ENCODE results near the gene IGF2BP2. TPM values are rescaled to one million over a fixed set of nuclear protein-coding genes. Genes with fewer than 3 reads are reported as not detected.

IGF2BP2 gene
- total RNA-seq, 4 donors from 2014 or later, result 3.0 to 13.8 (median 6.8) TPM

GRCh38 chr3:185760550-185760949, 64.3 kb downstream of the IGF2BP2 start:
- no peak for TF ChIP-seq CTCF (IDR thresholded peaks at IDR 0.05)
- TF ChIP-seq POLR2A (IDR thresholded peaks at IDR 0.05), result no peak
- H3K27ac ChIP-seq, result no peak overlapping the region
- no peaks in the 10 kb centered on the region for H3K9me3 ChIP-seq
- no peaks in the 10 kb centered on the region for H3K36me3 ChIP-seq
- H3K4me1 ChIP-seq, result peaks cover 0 to 32% (median 3%) of the 10 kb centered on the region in 3 donors
- H3K4me3 ChIP-seq, result peak overlapping the region in 3 of 4 donors; percentile 11 to 52 (median 26)
- no peak for DNase-seq
- 14 to 25% methylated on average over 5 of the region's 5 CpGs for WGBS, 2 donors
- H3K27me3 ChIP-seq, result peaks cover 0 to 4% (median 0%) of the 10 kb centered on the region in 4 donors
- intact Hi-C loops (cut with DNase I), result loop anchor here (10.0 kb wide), 1 partner anchor 96 kb away; no protein-coding TSS in a partner anchor

- peak overlapping the region in 3 of 4 donors; percentile 11 to 52 (median 26) for H3K4me3 ChIP-seq
- H3K36me3 ChIP-seq, result no peaks in the 10 kb centered on the region
- H3K27me3 ChIP-seq, result peaks cover 0 to 4% (median 0%) of the 10 kb centered on the region in 4 donors
- intact Hi-C loops (cut with DNase I), result loop anchor here (10.0 kb wide), 1 partner anchor 95 kb away; no protein-coding TSS in a partner anchor
- no peak for TF ChIP-seq POLR2A (IDR thresholded peaks at IDR 0.05)
- TF ChIP-seq CTCF (IDR thresholded peaks at IDR 0.05), result no peak
- WGBS, 2 donors, result 28 to 34% methylated on average over 2 of the region's 2 CpGs
- H3K9me3 ChIP-seq, result no peaks in the 10 kb centered on the region
- DNase-seq, result no peak
- no peak overlapping the region for H3K27ac ChIP-seq
- H3K4me1 ChIP-seq, result peaks cover 0 to 27% (median 2%) of the 10 kb centered on the region in 3 donors
Measured at GRCh38 chr3:185760088-185760487, 64.8 kb downstream of the IGF2BP2 start.

GRCh38 chr3:185759512-185759911, 65.3 kb downstream of the IGF2BP2 start:
- Histone ChIP-seq H3K4me1 (peaks cover 0 to 23% (median 0%) of the 10 kb centered on the region in 3 donors), H3K4me3 (no peak overlapping the region), H3K27me3 (peaks cover 0 to 4% (median 0%) of the 10 kb centered on the region in 4 donors), H3K36me3 (no peaks in the 10 kb centered on the region), H3K9me3 (no peaks in the 10 kb centered on the region), H3K27ac (no peak overlapping the region)
- no peak for DNase-seq
- WGBS, 2 donors, result 84 to 86% methylated on average over 6 of the region's 6 CpGs
- TF ChIP-seq POLR2A (IDR thresholded peaks at IDR 0.05), result no peak
- no peak for TF ChIP-seq CTCF (IDR thresholded peaks at IDR 0.05)
- intact Hi-C loops (cut with DNase I), result no loop called here

- no peak overlapping the region for H3K4me3 ChIP-seq
- no peak overlapping the region for H3K27ac ChIP-seq
- TF ChIP-seq POLR2A (IDR thresholded peaks at IDR 0.05) (no peak), CTCF (IDR thresholded peaks at IDR 0.05) (no peak)
- H3K27me3 ChIP-seq, result peaks cover 0 to 4% (median 0%) of the 10 kb centered on the region in 4 donors
- H3K36me3 ChIP-seq, result no peaks in the 10 kb centered on the region
- H3K4me1 ChIP-seq, result peaks cover 0 to 18% (median 0%) of the 10 kb centered on the region in 3 donors
- WGBS, 2 donors, result 32 to 43% methylated on average over 1 of the region's 1 CpG
- no peak for DNase-seq
- intact Hi-C loops (cut with DNase I), result no loop called here
- H3K9me3 ChIP-seq, result no peaks in the 10 kb centered on the region
Measured at GRCh38 chr3:185758912-185759311, 65.9 kb downstream of the IGF2BP2 start.

GRCh38 chr3:185757176-185757575, 67.7 kb downstream of the IGF2BP2 start:
- TF ChIP-seq POLR2A (IDR thresholded peaks at IDR 0.05) (no peak), CTCF (IDR thresholded peaks at IDR 0.05) (no peak)
- intact Hi-C loops (cut with DNase I), result no loop called here
- no peak overlapping the region for H3K27ac ChIP-seq
- peaks cover 0 to 4% (median 0%) of the 10 kb centered on the region in 4 donors for H3K27me3 ChIP-seq
- H3K9me3 ChIP-seq, result no peaks in the 10 kb centered on the region
- no peak for DNase-seq
- H3K4me1 ChIP-seq, result peaks cover 0 to 15% (median 0%) of the 10 kb centered on the region in 3 donors
- no peaks in the 10 kb centered on the region for H3K36me3 ChIP-seq
- WGBS, 2 donors, result 79 to 89% methylated on average over 2 of the region's 2 CpGs
- no peak overlapping the region for H3K4me3 ChIP-seq

Measured in esophagus squamous epithelium (tissue), 5 donors.